ENCODE measurements around the gene UBE2J1.

- peak; percentile 37; the same call in 1 of the 2 replicates for TF ChIP-seq POLR2A (IDR thresholded peaks at IDR 0.05; ENCODE audit: low read depth, low read length)
- TF ChIP-seq, protein P1, sequence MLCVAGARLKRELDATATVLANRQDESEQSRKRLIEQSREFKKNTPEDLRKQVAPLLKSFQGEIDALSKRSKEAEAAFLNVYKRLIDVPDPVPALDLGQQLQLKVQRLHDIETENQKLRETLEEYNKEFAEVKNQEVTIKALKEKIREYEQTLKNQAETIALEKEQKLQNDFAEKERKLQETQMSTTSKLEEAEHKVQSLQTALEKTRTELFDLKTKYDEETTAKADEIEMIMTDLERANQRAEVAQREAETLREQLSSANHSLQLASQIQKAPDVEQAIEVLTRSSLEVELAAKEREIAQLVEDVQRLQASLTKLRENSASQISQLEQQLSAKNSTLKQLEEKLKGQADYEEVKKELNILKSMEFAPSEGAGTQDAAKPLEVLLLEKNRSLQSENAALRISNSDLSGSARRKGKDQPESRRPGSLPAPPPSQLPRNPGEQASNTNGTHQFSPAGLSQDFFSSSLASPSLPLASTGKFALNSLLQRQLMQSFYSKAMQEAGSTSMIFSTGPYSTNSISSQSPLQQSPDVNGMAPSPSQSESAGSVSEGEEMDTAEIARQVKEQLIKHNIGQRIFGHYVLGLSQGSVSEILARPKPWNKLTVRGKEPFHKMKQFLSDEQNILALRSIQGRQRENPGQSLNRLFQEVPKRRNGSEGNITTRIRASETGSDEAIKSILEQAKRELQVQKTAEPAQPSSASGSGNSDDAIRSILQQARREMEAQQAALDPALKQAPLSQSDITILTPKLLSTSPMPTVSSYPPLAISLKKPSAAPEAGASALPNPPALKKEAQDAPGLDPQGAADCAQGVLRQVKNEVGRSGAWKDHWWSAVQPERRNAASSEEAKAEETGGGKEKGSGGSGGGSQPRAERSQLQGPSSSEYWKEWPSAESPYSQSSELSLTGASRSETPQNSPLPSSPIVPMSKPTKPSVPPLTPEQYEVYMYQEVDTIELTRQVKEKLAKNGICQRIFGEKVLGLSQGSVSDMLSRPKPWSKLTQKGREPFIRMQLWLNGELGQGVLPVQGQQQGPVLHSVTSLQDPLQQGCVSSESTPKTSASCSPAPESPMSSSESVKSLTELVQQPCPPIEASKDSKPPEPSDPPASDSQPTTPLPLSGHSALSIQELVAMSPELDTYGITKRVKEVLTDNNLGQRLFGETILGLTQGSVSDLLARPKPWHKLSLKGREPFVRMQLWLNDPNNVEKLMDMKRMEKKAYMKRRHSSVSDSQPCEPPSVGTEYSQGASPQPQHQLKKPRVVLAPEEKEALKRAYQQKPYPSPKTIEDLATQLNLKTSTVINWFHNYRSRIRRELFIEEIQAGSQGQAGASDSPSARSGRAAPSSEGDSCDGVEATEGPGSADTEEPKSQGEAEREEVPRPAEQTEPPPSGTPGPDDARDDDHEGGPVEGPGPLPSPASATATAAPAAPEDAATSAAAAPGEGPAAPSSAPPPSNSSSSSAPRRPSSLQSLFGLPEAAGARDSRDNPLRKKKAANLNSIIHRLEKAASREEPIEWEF (IDR thresholded peaks at IDR 0.05; ENCODE audit: insufficient replicate concordance, low read depth, low read length) = no peak
- TF ChIP-seq SREBF2 (IDR thresholded peaks at IDR 0.05; ENCODE audit: low read length) = no peak
- TF ChIP-seq, protein P2, sequence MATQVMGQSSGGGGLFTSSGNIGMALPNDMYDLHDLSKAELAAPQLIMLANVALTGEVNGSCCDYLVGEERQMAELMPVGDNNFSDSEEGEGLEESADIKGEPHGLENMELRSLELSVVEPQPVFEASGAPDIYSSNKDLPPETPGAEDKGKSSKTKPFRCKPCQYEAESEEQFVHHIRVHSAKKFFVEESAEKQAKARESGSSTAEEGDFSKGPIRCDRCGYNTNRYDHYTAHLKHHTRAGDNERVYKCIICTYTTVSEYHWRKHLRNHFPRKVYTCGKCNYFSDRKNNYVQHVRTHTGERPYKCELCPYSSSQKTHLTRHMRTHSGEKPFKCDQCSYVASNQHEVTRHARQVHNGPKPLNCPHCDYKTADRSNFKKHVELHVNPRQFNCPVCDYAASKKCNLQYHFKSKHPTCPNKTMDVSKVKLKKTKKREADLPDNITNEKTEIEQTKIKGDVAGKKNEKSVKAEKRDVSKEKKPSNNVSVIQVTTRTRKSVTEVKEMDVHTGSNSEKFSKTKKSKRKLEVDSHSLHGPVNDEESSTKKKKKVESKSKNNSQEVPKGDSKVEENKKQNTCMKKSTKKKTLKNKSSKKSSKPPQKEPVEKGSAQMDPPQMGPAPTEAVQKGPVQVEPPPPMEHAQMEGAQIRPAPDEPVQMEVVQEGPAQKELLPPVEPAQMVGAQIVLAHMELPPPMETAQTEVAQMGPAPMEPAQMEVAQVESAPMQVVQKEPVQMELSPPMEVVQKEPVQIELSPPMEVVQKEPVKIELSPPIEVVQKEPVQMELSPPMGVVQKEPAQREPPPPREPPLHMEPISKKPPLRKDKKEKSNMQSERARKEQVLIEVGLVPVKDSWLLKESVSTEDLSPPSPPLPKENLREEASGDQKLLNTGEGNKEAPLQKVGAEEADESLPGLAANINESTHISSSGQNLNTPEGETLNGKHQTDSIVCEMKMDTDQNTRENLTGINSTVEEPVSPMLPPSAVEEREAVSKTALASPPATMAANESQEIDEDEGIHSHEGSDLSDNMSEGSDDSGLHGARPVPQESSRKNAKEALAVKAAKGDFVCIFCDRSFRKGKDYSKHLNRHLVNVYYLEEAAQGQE (IDR thresholded peaks at IDR 0.05; ENCODE audit: low read depth, low read length) = no peak
- peak; percentile 65; the same call in 1 of the 2 replicates for TF ChIP-seq POLR2AphosphoS5 (IDR thresholded peaks at IDR 0.05; ENCODE audit: low read length)
- TF ChIP-seq TAF1 (IDR thresholded peaks at IDR 0.05; ENCODE audit: borderline replicate concordance, low read depth, low read length) = no peak
- TF ChIP-seq BMI1 (IDR thresholded peaks at IDR 0.05; ENCODE audit: borderline replicate concordance) = no peak
- TF ChIP-seq MAX (IDR thresholded peaks at IDR 0.05; ENCODE audit: low read depth, low read length) = no peak
- TF ChIP-seq ESRRA (IDR thresholded peaks at IDR 0.05; ENCODE audit: low read length) = no peak
- TF ChIP-seq, protein P3, sequence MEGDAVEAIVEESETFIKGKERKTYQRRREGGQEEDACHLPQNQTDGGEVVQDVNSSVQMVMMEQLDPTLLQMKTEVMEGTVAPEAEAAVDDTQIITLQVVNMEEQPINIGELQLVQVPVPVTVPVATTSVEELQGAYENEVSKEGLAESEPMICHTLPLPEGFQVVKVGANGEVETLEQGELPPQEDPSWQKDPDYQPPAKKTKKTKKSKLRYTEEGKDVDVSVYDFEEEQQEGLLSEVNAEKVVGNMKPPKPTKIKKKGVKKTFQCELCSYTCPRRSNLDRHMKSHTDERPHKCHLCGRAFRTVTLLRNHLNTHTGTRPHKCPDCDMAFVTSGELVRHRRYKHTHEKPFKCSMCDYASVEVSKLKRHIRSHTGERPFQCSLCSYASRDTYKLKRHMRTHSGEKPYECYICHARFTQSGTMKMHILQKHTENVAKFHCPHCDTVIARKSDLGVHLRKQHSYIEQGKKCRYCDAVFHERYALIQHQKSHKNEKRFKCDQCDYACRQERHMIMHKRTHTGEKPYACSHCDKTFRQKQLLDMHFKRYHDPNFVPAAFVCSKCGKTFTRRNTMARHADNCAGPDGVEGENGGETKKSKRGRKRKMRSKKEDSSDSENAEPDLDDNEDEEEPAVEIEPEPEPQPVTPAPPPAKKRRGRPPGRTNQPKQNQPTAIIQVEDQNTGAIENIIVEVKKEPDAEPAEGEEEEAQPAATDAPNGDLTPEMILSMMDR (IDR thresholded peaks at IDR 0.05 in 2 of 3, conservative IDR thresholded peaks at IDR 0.05 in 1 of 3; ENCODE audit: control insufficient read depth in 2 of 3, extremely low read depth in 1 of 3, insufficient read depth in 1 of 3, low read depth in 3 of 3, low read length in 3 of 3) = no peak
- no peak for TF ChIP-seq SUPT20H (IDR thresholded peaks at IDR 0.05; ENCODE audit: borderline replicate concordance, control insufficient read depth, low read depth, low read length)
- TF ChIP-seq CEBPB (IDR thresholded peaks at IDR 0.05; ENCODE audit: borderline replicate concordance in 1 of 2, low read depth in 2 of 2, low read length in 2 of 2) = no peak
- TF ChIP-seq HCFC1 (IDR thresholded peaks at IDR 0.05; ENCODE audit: low read length) = no peak
These were observed 1.3 kb upstream of the UBE2J1 start for GRCh38 chr6:89353702-89354392.
